ENCODE measurements around the gene CCND1.
"Not testable (repeated sequence)": the region's sequence is repeated elsewhere in the genome, so short reads cannot be mapped to it uniquely, and the experiment has no call there.

Gene CCND1

GRCh38 chr11:69695995-69696394, 55.0 kb downstream of the CCND1 start:
- DNase-seq: not testable (repeated sequence)

DNA sequence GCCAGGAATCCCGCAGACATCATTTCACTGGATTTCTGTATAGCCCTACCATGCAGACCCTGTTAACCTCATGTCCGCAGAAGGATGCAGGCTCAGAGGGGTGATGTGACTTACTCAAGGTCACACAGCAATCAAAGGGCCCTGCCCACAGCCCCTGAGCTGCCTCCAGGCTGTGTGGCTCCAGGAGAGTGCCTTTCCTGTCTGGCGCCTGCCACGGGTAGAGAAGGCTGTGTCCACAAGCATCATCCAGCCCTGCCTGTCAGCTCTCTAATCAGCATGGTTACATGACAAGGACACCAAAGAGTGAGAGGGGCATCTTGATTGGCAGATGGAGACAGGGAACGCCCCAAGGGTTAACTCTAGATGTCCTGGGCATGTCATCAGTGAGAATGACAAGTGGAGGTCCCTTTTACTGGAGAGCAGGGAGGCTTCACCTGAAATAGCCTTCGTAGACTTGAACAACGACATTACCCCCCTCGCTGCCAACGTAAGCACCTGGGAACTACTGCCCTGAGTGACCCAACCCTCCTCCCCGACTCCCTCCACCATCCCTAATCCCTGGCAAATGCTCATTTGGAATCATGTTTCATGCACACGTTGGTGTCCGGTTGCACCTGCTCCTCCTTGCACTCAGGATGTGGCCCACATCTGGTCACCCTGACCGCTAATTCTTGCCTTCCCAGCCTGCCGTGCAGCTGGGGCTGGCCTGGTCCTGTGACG, 56.0 kb downstream of the CCND1 start:
- no peak for DNase-seq

DNA sequence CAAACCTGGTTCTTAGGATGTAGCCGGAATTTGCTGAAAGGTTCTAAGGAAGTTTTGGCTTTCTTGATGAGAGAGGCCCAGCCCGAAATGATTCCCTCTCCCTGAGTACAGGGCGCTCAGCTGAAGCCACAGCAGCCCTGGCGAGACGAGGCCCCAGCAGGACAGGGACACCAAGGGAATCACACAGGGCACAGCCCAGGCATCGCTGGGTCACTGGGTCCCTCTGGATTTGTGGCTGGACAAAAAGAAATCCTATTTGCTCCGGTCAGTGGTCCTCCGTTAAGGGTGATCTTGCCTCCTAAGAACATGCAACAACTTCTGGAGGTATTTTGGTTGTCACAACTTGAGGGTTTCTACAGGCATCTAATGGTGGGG, 56.5 kb downstream of the CCND1 start:
- no peak for DNase-seq

DNA sequence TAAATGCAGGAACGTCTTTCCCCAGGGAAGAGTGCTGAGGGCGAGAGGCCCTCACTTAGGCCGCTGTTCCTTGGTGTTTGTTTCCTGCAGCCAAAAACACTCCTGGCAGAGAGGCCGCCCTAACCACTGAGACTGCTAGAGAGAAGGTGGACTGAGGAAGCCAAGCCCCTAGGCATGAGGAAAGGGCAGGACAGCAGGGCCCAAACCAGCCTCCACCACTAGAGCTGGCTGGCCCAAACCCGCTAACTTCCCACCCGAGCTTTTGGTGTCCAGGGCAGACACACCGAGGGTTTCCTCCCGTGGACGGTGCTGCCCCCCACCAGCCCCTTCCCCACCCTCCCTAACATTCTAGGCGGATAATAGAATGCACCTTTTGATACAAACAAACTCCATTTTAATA, 56.9 kb downstream of the CCND1 start:
- DNase-seq: no peak

GRCh38 chr11:69698362-69698761, 57.4 kb downstream of the CCND1 start:
- DNase-seq: no peak

DNA sequence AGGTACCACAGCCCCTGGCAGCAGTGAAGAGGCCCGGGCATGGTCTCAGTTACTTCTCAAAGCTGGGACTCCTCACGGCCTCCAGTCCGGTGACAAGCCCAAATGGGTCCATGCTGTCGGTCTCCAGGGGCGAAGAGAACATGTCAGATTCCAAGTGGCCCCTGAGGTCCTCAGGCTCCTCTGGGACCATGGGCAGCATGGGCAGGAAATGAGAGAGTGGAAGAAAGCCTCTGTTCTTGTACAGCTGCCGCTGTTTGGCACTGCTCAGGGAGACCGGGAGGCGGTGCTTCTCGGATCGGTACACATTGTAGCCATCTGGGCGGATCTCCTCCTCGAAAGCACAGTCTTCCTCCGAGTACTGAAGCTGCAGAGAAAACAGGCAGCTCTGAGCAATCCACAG, 58.3 kb downstream of the CCND1 start:
- DNase-seq: no peak

DNA sequence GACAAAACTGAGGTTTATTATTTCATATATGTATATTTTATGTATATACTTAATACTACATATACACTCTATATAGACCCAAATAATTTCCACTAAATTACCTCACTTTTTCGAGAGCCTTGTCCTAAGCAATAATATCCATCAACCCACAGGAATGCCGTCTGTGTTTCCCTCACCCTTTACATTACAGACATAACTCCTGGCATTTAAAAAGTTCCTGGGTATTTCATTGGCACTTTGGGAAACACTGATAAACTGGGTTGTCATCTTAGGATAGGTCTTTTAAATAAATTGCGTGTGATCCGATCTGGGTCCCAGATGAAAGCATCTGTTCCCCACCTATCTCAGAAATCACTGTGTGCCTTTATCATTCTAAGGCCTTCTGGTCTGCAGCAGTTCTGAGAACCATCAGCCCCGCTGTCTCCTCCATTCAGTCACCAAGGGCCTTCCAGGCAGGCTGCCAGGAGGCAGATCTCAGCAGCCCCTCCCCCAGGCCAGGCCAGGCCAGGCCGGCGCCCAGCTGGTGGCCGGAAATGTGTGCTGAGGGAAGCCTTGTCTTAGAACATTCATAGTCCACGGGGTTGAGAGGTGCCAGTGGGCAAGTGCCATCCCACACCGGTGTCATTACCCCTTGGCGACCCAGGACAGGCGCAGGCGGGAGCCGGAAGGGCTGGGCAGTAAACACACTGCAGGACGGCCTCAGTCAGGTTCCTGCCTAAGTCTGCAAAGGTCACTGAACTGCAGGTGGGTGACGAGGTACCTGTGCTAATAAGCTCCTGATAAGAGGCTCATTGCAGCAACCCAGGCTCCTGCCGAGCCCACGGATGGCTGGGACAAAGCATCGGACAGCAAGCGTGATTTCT, 59.6 kb downstream of the CCND1 start:
- DNase-seq: no peak

DNA sequence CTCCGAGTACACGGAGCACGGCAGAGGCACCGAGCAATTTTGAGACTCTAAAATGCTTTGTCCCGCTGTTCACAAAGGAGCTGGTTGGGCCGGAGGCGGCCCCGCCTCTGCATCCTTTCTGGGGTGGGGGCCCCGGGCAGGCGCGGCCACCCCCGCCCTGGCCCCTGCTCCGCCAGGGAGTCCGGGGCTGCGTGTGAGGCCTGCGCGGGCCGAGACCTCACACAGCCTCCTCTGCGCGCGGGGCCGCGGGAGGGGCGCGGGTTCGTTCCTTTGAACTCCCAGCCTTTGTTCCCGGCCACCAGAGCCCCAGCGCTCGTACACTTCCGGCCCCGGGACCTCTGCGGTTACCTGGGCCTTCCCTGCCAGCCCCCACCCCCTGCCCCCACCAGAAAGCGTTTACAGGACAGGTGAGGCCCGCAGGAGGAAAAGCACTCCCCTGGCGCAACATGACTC, 61.3 kb downstream of the CCND1 start:
- no peak for DNase-seq

GRCh38 chr11:69702769-69703452, 62.0 kb downstream of the CCND1 start:
- DNase-seq: no peak

GRCh38 chr11:69703453-69703767, 62.5 kb downstream of the CCND1 start:
- DNase-seq: no peak

Data from inflammatory macrophage treated with lipopolysaccharide for 4 hours (primary cell).